H1 (cell line): ENCODE measurements around the gene GGT5. TPM values are rescaled to one million over a fixed set of nuclear protein-coding genes. Genes with fewer than 3 reads are reported as not detected.

Source experiments
- CBX5 ChIP-seq: fragments of 300-800, 300-1000 bp; sonication (generic); IDR thresholded peaks from 2 replicates; pipeline ENCODE4 v1.7.1; 2016; ENCODE audit warnings: antibody characterized with exemption, low read length, low read depth
- NRF1 ChIP-seq: IDR thresholded peaks from 2 replicates; pipeline ENCODE4 v1.6.1; 2011; ENCODE audit warnings: mild to moderate bottlenecking, low read depth, low read length, improper control_type of control experiment
- PHF8 ChIP-seq: fragments of 200-600 bp; sonication (generic); conservative IDR thresholded peaks from 2 replicates; pipeline ENCODE4 v1.7.1; 2012; ENCODE audit warnings: low read depth, mild to moderate bottlenecking, inconsistent platforms, low read length, moderate library complexity
- POU5F1 ChIP-seq: IDR thresholded peaks from 2 replicates; pipeline ENCODE4 v1.6.1; 2011; ENCODE audit warnings: low read depth, mild to moderate bottlenecking, low read length, moderate library complexity
- SP2 ChIP-seq: IDR thresholded peaks from 2 replicates; pipeline ENCODE4 v1.6.1; 2012; ENCODE audit warnings: mild to moderate bottlenecking, low read length, inconsistent platforms
- TAF1 ChIP-seq: IDR thresholded peaks from 2 replicates; pipeline ENCODE4 v1.6.1; 2011; ENCODE audit warnings: mild to moderate bottlenecking, low read depth, low read length
- ZNF274 ChIP-seq: IDR thresholded peaks from 2 replicates; pipeline ENCODE4 v1.7.0; 2012; ENCODE audit warnings: low read length, borderline replicate concordance; ENCODE audit errors: extremely low read depth
- polyA plus RNA-seq, 7 experiments: library from polyadenylated mRNA; depleted of rRNA in 3 of 7; stranded (reverse) in 5 of 7; unstranded in 2 of 7; fragments of >200 nt in 5 of 7; fragments of 200-250 nt in 2 of 7; gene quantifications; 1 replicate in 5 of 7; 2 replicates in 1 of 7; 4 replicates in 1 of 7; pipeline versions ENCODE4 v1.2.1 to v1.2.3, GENCODE V29; 2011 to 2013; ENCODE audit warnings: missing spikeins in 2 of 7, mixed read lengths in 2 of 7
- total RNA-seq: library from RNA; stranded (reverse); fragmentation: NEBNext Ultra II Directional; extraction: Animal tissue kit (Norgen Biotek cat#: 25700); gene quantifications from 2 replicates; pipeline ENCODE4 v1.2.1, GENCODE V29; 2021

GGT5 gene
- total and polyA plus RNA-seq, 2 of the 8 experiments (the other 6 are each of a cell fraction or from before 2014, with no cell fraction given) = 0.05 TPM; not detected in 1

GRCh38 chr22:24289741-24290163, 44.9 kb upstream of the GGT5 start (continued):
- no peak for TF ChIP-seq NRF1
- TF ChIP-seq POU5F1 = no peak
- TF ChIP-seq ZNF274 = no peak
- no peak for TF ChIP-seq CBX5
- TF ChIP-seq SP2 = no peak
- TF ChIP-seq PHF8 = no peak
- TF ChIP-seq TAF1 = no peak
